ENCODE data around the gene TLR9.
"Not testable (repeated sequence)": the region's sequence is repeated elsewhere in the genome, so short reads cannot be mapped to it uniquely, and the experiment has no call there.

Gene TLR9

GRCh38 chr3:52191663-52192062, 33.8 kb downstream of the TLR9 start:
- FAIRE-seq, result no peak

- peak; percentile 64 for FAIRE-seq
Measured at GRCh38 chr3:52190294-52191074, 35.0 kb downstream of the TLR9 start.

GRCh38 chr3:52188556-52188955, 36.9 kb downstream of the TLR9 start:
- no peak for FAIRE-seq

GRCh38 chr3:52186729-52187128, 38.7 kb downstream of the TLR9 start:
- no peak for FAIRE-seq

GRCh38 chr3:52185837-52186236, 39.6 kb downstream of the TLR9 start:
- no peak for FAIRE-seq

- no peak for FAIRE-seq
Measured at GRCh38 chr3:52185311-52185710, 40.1 kb downstream of the TLR9 start.

GRCh38 chr3:52184690-52185089, 40.8 kb downstream of the TLR9 start:
- FAIRE-seq, result no peak

- FAIRE-seq, result no peak
Measured at GRCh38 chr3:52183786-52184445, 41.5 kb downstream of the TLR9 start.

GRCh38 chr3:52182691-52183090, 42.8 kb downstream of the TLR9 start:
- no peak for FAIRE-seq

GRCh38 chr3:52182196-52182595, 43.2 kb downstream of the TLR9 start:
- no peak for FAIRE-seq

- FAIRE-seq, result no peak
Measured at GRCh38 chr3:52181543-52181942, 43.9 kb downstream of the TLR9 start.

- FAIRE-seq, result no peak
Measured at GRCh38 chr3:52178537-52178936, 46.9 kb downstream of the TLR9 start.

- FAIRE-seq, result not testable (repeated sequence)
Measured at GRCh38 chr3:52178126-52178525, 47.3 kb downstream of the TLR9 start.

GRCh38 chr3:52177701-52178042, 47.8 kb downstream of the TLR9 start:
- no peak for FAIRE-seq

GRCh38 chr3:52176951-52177700, 48.3 kb downstream of the TLR9 start:
- no peak for FAIRE-seq

GRCh38 chr3:52176180-52176752, 49.2 kb downstream of the TLR9 start:
- no peak for FAIRE-seq

- FAIRE-seq, result no peak
Measured at GRCh38 chr3:52175416-52176179, 49.8 kb downstream of the TLR9 start.

GRCh38 chr3:52174896-52175295, 50.5 kb downstream of the TLR9 start:
- FAIRE-seq, result no peak

GRCh38 chr3:52173101-52173500, 52.3 kb downstream of the TLR9 start:
- FAIRE-seq, result no peak

- no peak for FAIRE-seq
Measured at GRCh38 chr3:52172262-52172757, 53.1 kb downstream of the TLR9 start.

GRCh38 chr3:52171514-52172261, 53.8 kb downstream of the TLR9 start:
- FAIRE-seq, result no peak

Data from endometrium (tissue), 2 donors.